SK-N-SH treated with all-trans-retinoic acid at 6 μM for 48 hours (cell line): ENCODE results near the gene B3GLCT.

ENCODE experiments used
- ARNTL ChIP-seq: fragments of 450-650 bp; formaldehyde crosslinking; IDR thresholded peaks from 2 replicates; pipeline ENCODE4 v1.5.0; 2020; ENCODE audit warnings: low read depth, mild to moderate bottlenecking, moderate library complexity, borderline replicate concordance
- PPARA ChIP-seq: fragments of 250-450 bp; sonication (Bioruptor Pico); IDR thresholded peaks from 2 replicates; pipeline ENCODE4 v1.5.0; 2020; ENCODE audit warnings: mild to moderate bottlenecking, borderline replicate concordance
- RARB ChIP-seq: fragments of 250-450 bp; sonication (Bioruptor Pico); IDR thresholded peaks from 2 replicates; pipeline ENCODE4 v1.8.0; 2021; ENCODE audit warnings: mild to moderate bottlenecking, moderate library complexity
- TOX ChIP-seq: fragments of 250-450 bp; sonication (Bioruptor Pico); IDR thresholded peaks from 2 replicates; pipeline ENCODE4 v1.8.0; 2021; ENCODE audit warnings: mild to moderate bottlenecking, moderate library complexity, borderline replicate concordance
- ZC3H10 ChIP-seq: fragments of 250-450 bp; sonication (Bioruptor Pico); IDR thresholded peaks from 2 replicates; pipeline ENCODE4 v1.5.1; 2021; ENCODE audit warnings: mild to moderate bottlenecking, moderate library complexity
- ZFP3 ChIP-seq: fragments of 250-450 bp; sonication (Bioruptor Pico); IDR thresholded peaks from 2 replicates; pipeline ENCODE4 v1.5.0; 2020; ENCODE audit warnings: mild to moderate bottlenecking, moderate library complexity
- ZFP30 ChIP-seq: fragments of 450-650 bp; formaldehyde crosslinking; IDR thresholded peaks from 2 replicates; pipeline ENCODE4 v1.5.0; 2022; ENCODE audit warnings: mild to moderate bottlenecking, moderate library complexity
- ZNF565 ChIP-seq: fragments of 450-650 bp; formaldehyde crosslinking; conservative IDR thresholded peaks from 2 replicates; pipeline ENCODE4 v1.5.0; 2020; ENCODE audit warnings: low read depth, mild to moderate bottlenecking, moderate library complexity
- TF ChIP-seq, protein P1 (sequence below): fragments of 250-450 bp; sonication (Bioruptor Pico); IDR thresholded peaks from 2 replicates; pipeline ENCODE4 v1.5.0; 2020; ENCODE audit warnings: mild to moderate bottlenecking, moderate library complexity
- TF ChIP-seq, protein P2 (sequence below): fragments of 250-450 bp; sonication (Bioruptor Pico); IDR thresholded peaks from 2 replicates; pipeline ENCODE4 v1.8.0; 2020; ENCODE audit warnings: mild to moderate bottlenecking, moderate library complexity, borderline replicate concordance
- TF ChIP-seq, protein P3 (sequence below): fragments of 250-450 bp; sonication (Bioruptor Pico); IDR thresholded peaks from 2 replicates; pipeline ENCODE4 v1.5.1; 2021; ENCODE audit warnings: mild to moderate bottlenecking, moderate library complexity

DNA sequence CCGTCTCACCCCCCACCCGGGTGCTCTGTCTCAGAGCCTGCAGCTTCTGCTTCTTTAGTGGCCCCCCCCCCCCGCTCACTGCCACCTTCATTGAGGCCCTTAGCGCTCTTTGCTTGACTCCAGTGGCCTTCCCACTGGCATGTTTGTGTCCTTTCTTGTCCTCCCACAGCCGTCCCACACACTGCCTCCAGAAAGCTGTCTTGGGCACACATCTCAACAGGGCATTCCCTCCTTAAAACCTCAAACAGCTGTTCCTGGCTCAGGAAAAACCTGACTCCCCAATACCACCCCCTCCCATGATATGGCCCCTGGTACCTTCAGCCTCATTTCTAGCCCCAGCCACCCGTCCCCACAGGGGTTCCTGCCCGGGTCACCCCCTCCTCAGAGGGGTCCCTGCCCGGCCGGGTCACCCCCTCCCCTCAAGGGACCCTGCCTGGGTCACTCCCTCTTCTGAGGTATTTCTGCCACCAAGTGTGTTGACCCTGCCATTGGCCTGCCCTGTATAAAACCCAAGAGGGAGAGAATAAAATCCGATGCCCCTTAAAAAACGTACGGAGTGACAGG, 8.9 kb downstream of the B3GLCT start:
- TF ChIP-seq ZFP30 (CRISPR knock-in tag) (no peak), ZC3H10 (CRISPR knock-in tag) (no peak), RARB (CRISPR knock-in tag) (no peak), ZNF565 (CRISPR knock-in tag) (no peak), ZFP3 (no peak), TOX (CRISPR knock-in tag) (no peak), ARNTL (CRISPR knock-in tag) (no peak), PPARA (CRISPR knock-in tag) (no peak)
- TF ChIP-seq, protein P1, sequence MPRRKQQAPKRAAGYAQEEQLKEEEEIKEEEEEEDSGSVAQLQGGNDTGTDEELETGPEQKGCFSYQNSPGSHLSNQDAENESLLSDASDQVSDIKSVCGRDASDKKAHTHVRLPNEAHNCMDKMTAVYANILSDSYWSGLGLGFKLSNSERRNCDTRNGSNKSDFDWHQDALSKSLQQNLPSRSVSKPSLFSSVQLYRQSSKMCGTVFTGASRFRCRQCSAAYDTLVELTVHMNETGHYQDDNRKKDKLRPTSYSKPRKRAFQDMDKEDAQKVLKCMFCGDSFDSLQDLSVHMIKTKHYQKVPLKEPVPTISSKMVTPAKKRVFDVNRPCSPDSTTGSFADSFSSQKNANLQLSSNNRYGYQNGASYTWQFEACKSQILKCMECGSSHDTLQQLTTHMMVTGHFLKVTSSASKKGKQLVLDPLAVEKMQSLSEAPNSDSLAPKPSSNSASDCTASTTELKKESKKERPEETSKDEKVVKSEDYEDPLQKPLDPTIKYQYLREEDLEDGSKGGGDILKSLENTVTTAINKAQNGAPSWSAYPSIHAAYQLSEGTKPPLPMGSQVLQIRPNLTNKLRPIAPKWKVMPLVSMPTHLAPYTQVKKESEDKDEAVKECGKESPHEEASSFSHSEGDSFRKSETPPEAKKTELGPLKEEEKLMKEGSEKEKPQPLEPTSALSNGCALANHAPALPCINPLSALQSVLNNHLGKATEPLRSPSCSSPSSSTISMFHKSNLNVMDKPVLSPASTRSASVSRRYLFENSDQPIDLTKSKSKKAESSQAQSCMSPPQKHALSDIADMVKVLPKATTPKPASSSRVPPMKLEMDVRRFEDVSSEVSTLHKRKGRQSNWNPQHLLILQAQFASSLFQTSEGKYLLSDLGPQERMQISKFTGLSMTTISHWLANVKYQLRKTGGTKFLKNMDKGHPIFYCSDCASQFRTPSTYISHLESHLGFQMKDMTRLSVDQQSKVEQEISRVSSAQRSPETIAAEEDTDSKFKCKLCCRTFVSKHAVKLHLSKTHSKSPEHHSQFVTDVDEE (CRISPR knock-in tag), result no peak
- TF ChIP-seq, protein P2, sequence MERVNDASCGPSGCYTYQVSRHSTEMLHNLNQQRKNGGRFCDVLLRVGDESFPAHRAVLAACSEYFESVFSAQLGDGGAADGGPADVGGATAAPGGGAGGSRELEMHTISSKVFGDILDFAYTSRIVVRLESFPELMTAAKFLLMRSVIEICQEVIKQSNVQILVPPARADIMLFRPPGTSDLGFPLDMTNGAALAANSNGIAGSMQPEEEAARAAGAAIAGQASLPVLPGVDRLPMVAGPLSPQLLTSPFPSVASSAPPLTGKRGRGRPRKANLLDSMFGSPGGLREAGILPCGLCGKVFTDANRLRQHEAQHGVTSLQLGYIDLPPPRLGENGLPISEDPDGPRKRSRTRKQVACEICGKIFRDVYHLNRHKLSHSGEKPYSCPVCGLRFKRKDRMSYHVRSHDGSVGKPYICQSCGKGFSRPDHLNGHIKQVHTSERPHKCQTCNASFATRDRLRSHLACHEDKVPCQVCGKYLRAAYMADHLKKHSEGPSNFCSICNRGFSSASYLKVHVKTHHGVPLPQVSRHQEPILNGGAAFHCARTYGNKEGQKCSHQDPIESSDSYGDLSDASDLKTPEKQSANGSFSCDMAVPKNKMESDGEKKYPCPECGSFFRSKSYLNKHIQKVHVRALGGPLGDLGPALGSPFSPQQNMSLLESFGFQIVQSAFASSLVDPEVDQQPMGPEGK, result no peak
- TF ChIP-seq, protein P3, sequence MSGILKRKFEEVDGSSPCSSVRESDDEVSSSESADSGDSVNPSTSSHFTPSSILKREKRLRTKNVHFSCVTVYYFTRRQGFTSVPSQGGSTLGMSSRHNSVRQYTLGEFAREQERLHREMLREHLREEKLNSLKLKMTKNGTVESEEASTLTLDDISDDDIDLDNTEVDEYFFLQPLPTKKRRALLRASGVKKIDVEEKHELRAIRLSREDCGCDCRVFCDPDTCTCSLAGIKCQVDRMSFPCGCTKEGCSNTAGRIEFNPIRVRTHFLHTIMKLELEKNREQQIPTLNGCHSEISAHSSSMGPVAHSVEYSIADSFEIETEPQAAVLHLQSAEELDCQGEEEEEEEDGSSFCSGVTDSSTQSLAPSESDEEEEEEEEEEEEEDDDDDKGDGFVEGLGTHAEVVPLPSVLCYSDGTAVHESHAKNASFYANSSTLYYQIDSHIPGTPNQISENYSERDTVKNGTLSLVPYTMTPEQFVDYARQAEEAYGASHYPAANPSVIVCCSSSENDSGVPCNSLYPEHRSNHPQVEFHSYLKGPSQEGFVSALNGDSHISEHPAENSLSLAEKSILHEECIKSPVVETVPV (CRISPR knock-in tag), result no peak
